DMS53 treated with DMSO at 0.1 percent for 48 hours (cell line): ENCODE data around the gene UNC45B.
"Not testable (repeated sequence)": the region's sequence is repeated elsewhere in the genome, so short reads cannot be mapped to it uniquely, and the experiment has no call there.

Experiments
- DNase-seq: peaks from one replicate; lab custom pipeline; 2025; ENCODE audit not compliant: unreplicated experiment; lab: John Stamatoyannopoulos, UW

The UNC45B gene

GRCh38 chr17:35214192-35214591 lies 66.6 kb downstream of the UNC45B start:
- no peak for DNase-seq

- no peak for DNase-seq
These were observed 67.1 kb downstream of the UNC45B start for GRCh38 chr17:35214631-35215273.

- no peak for DNase-seq
These were observed 69.5 kb downstream of the UNC45B start for GRCh38 chr17:35217107-35217506.

- DNase-seq = no peak
These were observed 71.3 kb downstream of the UNC45B start for GRCh38 chr17:35218915-35219314.

GRCh38 chr17:35222452-35222851 lies 74.8 kb downstream of the UNC45B start:
- DNase-seq = no peak

- DNase-seq = no peak
These were observed 76.8 kb downstream of the UNC45B start for GRCh38 chr17:35224436-35224835.

GRCh38 chr17:35227546-35227945 lies 79.9 kb downstream of the UNC45B start:
- DNase-seq = no peak

GRCh38 chr17:35229638-35230037 lies 82.0 kb downstream of the UNC45B start:
- DNase-seq = no peak

GRCh38 chr17:35234315-35234714 lies 86.7 kb downstream of the UNC45B start:
- not testable (repeated sequence) for DNase-seq

GRCh38 chr17:35235289-35235688 lies 87.7 kb downstream of the UNC45B start:
- no peak for DNase-seq

GRCh38 chr17:35235917-35236316 lies 88.3 kb downstream of the UNC45B start:
- no peak for DNase-seq

GRCh38 chr17:35236821-35237220 lies 89.2 kb downstream of the UNC45B start:
- DNase-seq = no peak

GRCh38 chr17:35238821-35239220 lies 91.2 kb downstream of the UNC45B start:
- DNase-seq = no peak
